H1 (cell line): Measurements from ENCODE around the gene ZDHHC1.

Experiments
- CTCF ChIP-seq, 3 experiments: IDR thresholded peaks; 1 replicate in 2 of 3; 2 replicates in 1 of 3; pipeline versions ENCODE4 v1.5.1 to v1.6.1; 2011; ENCODE audit warnings: low read length in 3 of 3, mild to moderate bottlenecking in 3 of 3, inconsistent platforms in 2 of 3, low read depth in 1 of 3, moderate library complexity in 1 of 3; ENCODE audit not compliant: insufficient read depth in 1 of 3; ENCODE audit errors: control extremely low read depth in 1 of 3
- EP300 ChIP-seq, 2 experiments: IDR thresholded peaks; 1 replicate in 1 of 2; 2 replicates in 1 of 2; pipeline ENCODE4 v1.6.1; 2011 to 2012; ENCODE audit warnings: low read depth in 2 of 2, low read length in 2 of 2, mild to moderate bottlenecking in 2 of 2, borderline replicate concordance in 1 of 2, inconsistent platforms in 1 of 2, moderate library complexity in 1 of 2
- EZH2 ChIP-seq: fragments of 200-600 bp; sonication (generic); IDR thresholded peaks from 2 replicates; pipeline ENCODE4 v1.7.1; 2012; ENCODE audit warnings: low read depth, mild to moderate bottlenecking, moderate library complexity, low read length, inconsistent platforms; ENCODE audit not compliant: severe bottlenecking
- JUND ChIP-seq: IDR thresholded peaks from 2 replicates; pipeline ENCODE4 v1.6.1; 2011; ENCODE audit warnings: mild to moderate bottlenecking, improper control_type of control experiment, low read length
- MAFK ChIP-seq: IDR thresholded peaks from 2 replicates; pipeline ENCODE4 v1.6.1; 2012; ENCODE audit warnings: low read depth, mild to moderate bottlenecking, improper control_type of control experiment, low read length
- PHF8 ChIP-seq: fragments of 200-600 bp; sonication (generic); conservative IDR thresholded peaks from 2 replicates; pipeline ENCODE4 v1.7.1; 2012; ENCODE audit warnings: low read depth, mild to moderate bottlenecking, inconsistent platforms, low read length, moderate library complexity
- POLR2A ChIP-seq, 2 experiments: IDR thresholded peaks; 1 replicate in 1 of 2; 2 replicates in 1 of 2; pipeline ENCODE4 v1.6.1; 2011; ENCODE audit warnings: low read depth in 2 of 2, low read length in 2 of 2, mild to moderate bottlenecking in 2 of 2; ENCODE audit errors: control extremely low read depth in 1 of 2
- POLR2AphosphoS5 ChIP-seq: IDR thresholded peaks from 2 replicates; pipeline ENCODE4 v1.6.1; 2011; ENCODE audit warnings: low read depth, low read length
- RAD21 ChIP-seq, 2 experiments: IDR thresholded peaks in 1 of 2; conservative IDR thresholded peaks in 1 of 2; 2 replicates each; pipeline ENCODE4 v1.6.1; 2011; ENCODE audit warnings: low read depth in 2 of 2, low read length in 2 of 2, improper control_type of control experiment in 1 of 2, inconsistent platforms in 1 of 2, mild to moderate bottlenecking in 1 of 2, moderate library complexity in 1 of 2
- RXRA ChIP-seq: IDR thresholded peaks from 2 replicates; pipeline ENCODE4 v1.6.1; 2011; ENCODE audit warnings: low read depth, mild to moderate bottlenecking, low read length, moderate library complexity; ENCODE audit not compliant: insufficient read depth
- SIN3A ChIP-seq, 2 experiments: IDR thresholded peaks in 1 of 2; conservative IDR thresholded peaks in 1 of 2; 2 replicates each; pipeline ENCODE4 v1.6.1; 2011 to 2012; ENCODE audit warnings: low read length in 2 of 2, improper control_type of control experiment in 1 of 2, low read depth in 1 of 2, mild to moderate bottlenecking in 1 of 2
- USF2 ChIP-seq: IDR thresholded peaks from 2 replicates; pipeline ENCODE4 v1.6.1; 2011; ENCODE audit warnings: low read length, improper control_type of control experiment
- ZNF274 ChIP-seq: IDR thresholded peaks from 2 replicates; pipeline ENCODE4 v1.7.0; 2012; ENCODE audit warnings: low read length, borderline replicate concordance; ENCODE audit errors: extremely low read depth

GRCh38 chr16:67454852-67455251, 38.6 kb upstream of the ZDHHC1 start:
- no peak for TF ChIP-seq ZNF274
- no peak for TF ChIP-seq MAFK
- TF ChIP-seq CTCF (IDR thresholded peaks at IDR 0.05; ENCODE audit: control extremely low read depth in 1 of 3, insufficient read depth in 1 of 3, low read depth in 1 of 3, low read length in 3 of 3): no peak
- no peak for TF ChIP-seq EZH2
- TF ChIP-seq POLR2A (IDR thresholded peaks at IDR 0.05; ENCODE audit: control extremely low read depth in 1 of 2, low read depth in 2 of 2, low read length in 2 of 2): no peak
- TF ChIP-seq EP300 (IDR thresholded peaks at IDR 0.05; ENCODE audit: borderline replicate concordance in 1 of 2, low read depth in 2 of 2, low read length in 2 of 2): no peak
- no peak for TF ChIP-seq JUND
- no peak for TF ChIP-seq SIN3A (conservative IDR thresholded peaks at IDR 0.05 in 1 of 2, IDR thresholded peaks at IDR 0.05 in 1 of 2; ENCODE audit: low read depth in 1 of 2, low read length in 2 of 2)
- TF ChIP-seq RAD21 (IDR thresholded peaks at IDR 0.05 in 1 of 2, conservative IDR thresholded peaks at IDR 0.05 in 1 of 2; ENCODE audit: low read depth in 2 of 2, low read length in 2 of 2): no peak
- no peak for TF ChIP-seq PHF8
- no peak for TF ChIP-seq POLR2AphosphoS5
- TF ChIP-seq USF2: no peak
- TF ChIP-seq RXRA: no peak
